Stomach (tissue), 4 donors: ENCODE data around the gene BAG3.

Experiments
- CTCF ChIP-seq, 7 experiments: fragments of 450-650 bp in 4 of 7; fragments of 200-600 bp in 3 of 7; sonication (generic) in 3 of 7; IDR thresholded peaks; one replicate each; pipeline ENCODE4 v1.5.1; 2016 to 2019; ENCODE audit warnings: antibody characterized with exemption in 7 of 7, control low read depth in 2 of 7, mild to moderate bottlenecking in 1 of 7
- EP300 ChIP-seq: sonication (generic); formaldehyde crosslinking; IDR thresholded peaks from one replicate; pipeline ENCODE4 v1.6.1; 2017; ENCODE audit warnings: antibody characterized with exemption

- TF ChIP-seq EP300 (no peak), CTCF (IDR thresholded peaks at IDR 0.05) (no peak)
Measured at GRCh38 chr10:119723161-119723560, 72.0 kb downstream of the BAG3 start.
